GM19372 (cell line): ENCODE data around the gene SET.
"Not testable (repeated sequence)": the region's sequence is repeated elsewhere in the genome, so short reads cannot be mapped to it uniquely, and the experiment has no call there.

ENCODE experiments used
- ATAC-seq: cut with Tn5 transposase; IDR thresholded peaks from one replicate; pipeline ENCODE4 v1.9.1; 2021; ENCODE audit warnings: mild to moderate bottlenecking, low read depth, moderate library complexity; ENCODE audit not compliant: unreplicated experiment

SET gene, protein sequence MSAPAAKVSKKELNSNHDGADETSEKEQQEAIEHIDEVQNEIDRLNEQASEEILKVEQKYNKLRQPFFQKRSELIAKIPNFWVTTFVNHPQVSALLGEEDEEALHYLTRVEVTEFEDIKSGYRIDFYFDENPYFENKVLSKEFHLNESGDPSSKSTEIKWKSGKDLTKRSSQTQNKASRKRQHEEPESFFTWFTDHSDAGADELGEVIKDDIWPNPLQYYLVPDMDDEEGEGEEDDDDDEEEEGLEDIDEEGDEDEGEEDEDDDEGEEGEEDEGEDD

DNA sequence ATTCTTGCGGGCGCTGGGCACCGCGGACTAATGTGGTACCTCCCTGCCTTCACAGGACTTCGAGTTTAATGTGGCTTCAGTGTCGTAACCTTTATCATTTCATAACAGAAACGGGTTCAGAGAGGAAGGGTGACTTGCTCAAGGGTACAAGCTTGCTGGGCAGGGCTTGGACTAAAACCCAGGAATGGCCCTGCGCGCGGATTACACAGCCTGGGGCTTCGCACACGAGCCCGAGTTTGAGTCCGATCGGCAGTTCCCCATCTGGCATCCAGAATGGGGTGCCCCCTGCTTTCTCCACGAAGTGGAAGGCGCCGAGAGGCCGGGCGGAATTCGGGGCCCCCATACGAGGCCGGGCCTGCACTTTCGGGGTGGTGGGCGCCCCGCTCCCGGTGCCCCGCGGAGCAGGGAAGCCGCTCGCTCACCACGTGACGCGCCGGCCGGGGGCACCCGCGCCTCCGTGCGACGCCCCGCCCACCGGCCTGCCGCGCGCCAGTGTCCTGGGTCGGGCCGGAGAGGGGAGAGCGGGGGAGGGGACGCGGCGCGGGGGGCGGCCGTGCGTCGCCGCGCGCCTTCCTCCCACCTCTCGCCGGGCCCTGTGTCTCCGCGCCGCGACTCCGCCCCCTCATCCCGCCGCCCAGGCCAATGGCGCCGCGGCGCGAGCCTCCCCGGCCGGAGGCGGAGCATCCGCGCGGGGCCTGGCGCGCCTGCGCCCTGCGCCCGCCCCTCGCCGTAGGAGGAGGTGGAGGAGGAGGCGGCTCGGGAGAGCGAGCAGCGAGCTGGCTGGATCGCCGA is at the start of gene SET:
Gene SET, plus strand, starts transcription at position 722 of the 792 bp plus-strand sequence. CDS start 361 bp downstream, outside the sequence.
- ATAC-seq: peak; percentile 74

DNA sequence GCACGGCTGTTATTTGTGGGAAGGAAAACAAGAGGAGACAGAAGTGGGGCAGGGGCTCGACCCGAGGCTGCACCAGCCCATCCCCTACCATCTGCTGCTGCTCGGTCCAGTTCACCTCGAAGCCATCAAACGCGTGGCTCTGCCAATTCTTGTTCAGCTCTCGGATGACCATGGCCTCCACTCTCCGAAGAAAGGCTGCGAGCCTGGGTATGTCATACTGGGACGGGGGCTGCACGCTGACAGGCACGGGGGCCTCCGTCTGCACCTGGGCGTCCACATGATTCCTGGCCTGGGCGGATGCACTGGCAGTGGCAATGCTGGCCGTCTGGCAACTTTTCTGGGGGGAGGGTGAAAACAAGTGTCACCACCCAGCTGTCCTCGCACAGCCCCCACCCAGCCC is 48.4 kb upstream of the SET start:
- no peak for ATAC-seq

DNA sequence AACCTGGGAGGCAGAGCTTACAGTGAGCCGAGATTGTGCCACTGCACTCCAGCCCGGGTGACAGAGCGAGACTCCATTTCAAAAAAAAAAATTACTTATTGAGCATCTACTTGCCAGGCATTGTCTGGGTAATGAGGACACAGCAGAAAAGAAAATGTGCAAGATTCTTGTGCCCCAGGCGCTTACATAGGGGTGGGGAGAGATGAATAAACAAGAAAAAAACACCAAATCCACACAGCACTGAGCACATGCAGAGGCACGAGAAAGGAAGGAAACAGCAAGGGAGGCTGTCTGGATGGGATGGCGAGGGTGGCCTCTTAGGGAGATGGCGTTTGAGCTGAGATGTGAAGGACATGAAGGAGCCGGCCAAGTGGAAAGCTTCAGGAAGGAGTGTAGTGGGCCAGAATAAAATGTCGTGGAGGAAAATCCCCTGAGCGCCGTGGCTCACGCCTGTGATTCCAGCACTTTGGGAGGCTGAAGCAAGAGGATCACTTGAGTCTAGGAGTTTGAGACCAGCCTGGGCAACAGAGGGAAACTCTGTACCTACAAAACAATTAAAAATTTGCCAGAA is 46.3 kb upstream of the SET start:
- ATAC-seq: no peak

DNA sequence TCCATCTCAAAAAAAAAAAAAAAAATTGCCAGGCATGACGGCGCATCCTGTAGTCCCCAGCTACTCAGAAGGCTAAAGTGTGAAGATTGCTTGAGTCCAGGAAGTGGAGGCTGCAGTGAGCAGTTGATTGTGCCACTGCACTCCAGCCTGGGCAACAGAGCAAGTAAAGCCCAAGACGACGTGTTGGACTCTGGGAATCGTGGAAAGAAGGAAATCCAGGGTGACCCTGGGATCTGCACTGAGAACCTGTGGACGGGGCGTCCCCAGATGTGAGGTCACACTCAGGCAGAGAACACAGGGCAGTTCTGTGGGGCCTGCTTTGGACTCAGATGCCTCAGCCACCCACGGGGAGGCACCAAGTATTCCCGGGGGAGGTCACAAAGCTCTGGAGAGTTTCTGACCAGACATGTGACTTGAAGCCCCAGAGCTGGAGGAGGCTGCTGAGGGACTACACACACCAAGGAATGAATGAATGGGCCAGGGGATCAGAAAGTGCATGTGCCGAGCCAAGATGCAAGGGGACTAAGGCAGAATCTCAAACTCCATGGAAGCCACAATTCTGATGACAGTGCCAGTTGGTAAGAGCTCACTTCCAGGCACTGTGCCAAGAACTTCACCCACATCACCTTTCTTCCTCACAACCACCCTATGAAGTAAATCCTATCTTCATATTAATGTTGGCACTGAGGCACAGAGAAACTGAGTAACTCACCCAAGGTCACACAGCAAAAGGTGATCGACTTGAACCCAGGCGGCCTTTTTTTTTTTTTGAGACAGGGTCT is 45.3 kb upstream of the SET start:
- no peak for ATAC-seq

DNA sequence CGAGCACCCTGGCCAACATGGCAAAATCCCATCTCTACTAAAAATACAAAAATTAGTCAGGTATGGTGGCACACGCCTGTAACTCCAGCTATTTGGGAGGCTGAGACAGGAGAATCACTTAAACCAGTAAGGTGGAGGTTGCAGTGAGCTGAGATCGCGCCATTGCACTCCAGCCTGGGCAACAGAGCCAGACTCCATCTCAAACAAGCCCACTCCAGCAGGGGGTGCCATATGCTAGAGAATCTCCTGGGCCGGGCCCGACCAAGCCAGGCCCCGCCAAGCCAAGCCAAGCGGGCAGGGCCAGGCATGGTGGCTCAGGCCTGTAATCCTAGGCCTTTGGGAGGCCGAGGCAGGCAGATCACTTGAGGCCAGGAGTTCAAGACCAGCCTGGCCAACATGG is 40.8 kb upstream of the SET start:
- ATAC-seq: not testable (repeated sequence)

DNA sequence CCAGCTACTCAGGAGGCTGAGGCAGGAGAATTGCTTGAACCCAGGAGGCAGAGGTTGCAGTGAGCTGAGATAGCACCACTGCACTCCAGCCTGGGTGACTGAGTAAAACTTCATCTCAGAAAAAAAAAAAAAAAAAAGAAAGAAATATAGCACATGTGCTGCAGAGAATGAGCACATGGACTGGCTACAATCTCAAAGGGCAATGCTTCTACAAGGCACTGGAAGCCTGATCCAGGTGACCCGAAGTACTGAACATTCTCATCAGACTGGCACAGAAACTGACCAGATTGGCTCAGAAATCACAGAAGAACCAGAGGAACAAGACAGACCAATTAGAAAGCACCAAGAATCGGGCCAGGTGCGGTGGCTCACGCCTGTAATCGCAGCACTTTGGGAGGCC is 37.2 kb upstream of the SET start:
- no peak for ATAC-seq

DNA sequence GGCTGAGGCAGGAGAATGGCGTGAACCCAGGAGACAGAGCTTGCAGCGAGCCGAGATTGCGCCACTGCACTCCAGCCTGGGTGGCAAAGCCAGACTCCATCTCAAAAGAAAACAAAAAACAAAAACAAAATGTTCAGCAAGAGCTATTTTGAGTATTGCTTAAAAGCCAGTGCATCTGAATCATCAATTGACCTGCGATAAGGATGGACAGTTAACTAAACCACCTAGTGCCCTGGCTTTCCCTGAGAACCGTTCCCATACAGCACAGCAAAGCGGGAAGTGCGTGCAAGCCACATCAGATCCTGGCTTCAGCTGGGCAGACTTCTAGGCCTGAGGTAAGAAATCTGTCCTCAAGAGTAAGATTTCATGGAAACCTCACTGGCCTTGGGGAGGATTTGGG is 35.1 kb upstream of the SET start:
- ATAC-seq: no peak

DNA sequence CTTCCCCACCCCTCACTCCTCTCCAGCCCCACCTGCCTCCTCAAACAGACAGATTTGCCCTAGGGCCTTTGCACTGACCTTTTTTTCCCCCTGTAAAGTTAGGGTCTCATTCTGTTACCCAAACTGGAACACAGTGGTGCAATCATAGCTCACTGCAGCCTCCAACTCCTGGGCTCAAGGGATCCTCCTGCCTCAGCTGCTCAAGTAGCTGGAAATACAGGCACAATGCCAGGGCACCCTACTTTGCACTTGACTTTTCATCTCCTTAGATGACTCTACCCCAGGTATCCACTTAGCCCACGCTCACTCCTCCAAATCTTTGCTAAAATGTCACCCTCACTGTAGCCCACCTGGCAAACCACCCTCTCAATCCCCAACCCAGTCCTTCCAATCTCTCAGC is 34.5 kb upstream of the SET start:
- no peak for ATAC-seq

DNA sequence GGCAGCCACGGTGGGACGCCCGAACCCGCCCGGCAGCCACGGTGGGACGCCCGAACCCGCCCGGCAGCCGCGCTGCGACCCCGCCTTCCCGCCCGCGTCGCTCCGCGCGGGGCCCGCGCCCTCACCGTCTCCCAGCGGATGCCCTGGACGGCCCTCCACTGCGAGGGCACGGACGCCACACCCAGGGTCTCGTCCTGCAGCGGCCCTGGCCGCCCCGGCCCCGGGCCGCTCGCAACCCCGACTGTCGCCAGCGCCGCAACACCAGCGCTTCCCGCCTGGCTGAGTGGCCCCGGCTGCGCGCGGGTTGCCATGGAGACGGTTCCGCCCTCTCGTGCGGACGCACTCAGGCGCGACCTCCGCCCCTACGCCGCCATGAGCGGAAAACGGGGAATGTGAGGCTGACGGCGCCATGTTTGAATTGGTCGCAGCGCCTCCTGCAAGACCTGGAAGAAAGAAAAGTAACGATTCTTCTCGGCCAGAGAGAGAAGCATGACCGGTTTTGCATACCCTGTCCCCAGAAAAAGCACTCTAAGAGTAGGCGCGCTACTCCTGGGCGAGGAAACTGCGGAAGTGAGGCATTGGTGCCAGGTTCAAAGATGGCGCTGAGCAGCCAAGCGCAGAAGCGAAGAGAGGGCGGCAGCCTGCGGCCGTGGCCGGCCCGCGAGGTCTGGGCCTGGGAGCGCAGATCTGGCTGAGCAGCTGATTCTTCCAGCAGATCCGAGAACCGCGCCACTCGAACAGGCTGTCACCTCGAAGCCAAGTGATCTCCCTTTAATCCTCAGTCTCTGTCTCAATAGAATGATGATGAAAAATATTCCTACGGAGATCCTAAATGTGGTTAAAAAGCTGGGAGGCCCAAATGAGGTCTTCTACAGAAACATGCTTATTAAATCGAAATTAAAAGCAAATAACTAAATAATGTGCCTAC is 32.3 kb upstream of the SET start, which contains the start of gene DYNC2I2:
Gene DYNC2I2, minus strand, starts transcription at position 432 of the 928 bp plus-strand sequence. Its CDS starts 121 bp downstream, at position 311.
- peak; percentile 60 for ATAC-seq

DNA sequence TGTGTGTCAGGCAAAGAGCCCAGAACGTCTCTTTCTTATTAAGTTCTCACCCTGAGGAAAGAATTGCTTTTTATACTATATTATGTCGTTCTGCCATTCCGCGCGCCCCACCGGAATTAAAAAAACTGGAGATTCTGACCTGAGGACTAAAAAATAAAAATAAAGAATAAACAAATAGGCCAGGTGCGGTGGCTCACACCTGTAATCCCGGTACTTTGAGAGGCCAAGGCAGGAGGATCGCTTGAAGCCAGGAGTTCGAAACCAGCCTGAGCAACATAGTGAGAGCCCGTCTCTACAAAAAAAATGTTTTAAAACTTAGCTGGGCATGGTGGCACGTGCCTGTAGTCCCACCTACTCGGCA is 31.7 kb upstream of the SET start:
- no peak for ATAC-seq

DNA sequence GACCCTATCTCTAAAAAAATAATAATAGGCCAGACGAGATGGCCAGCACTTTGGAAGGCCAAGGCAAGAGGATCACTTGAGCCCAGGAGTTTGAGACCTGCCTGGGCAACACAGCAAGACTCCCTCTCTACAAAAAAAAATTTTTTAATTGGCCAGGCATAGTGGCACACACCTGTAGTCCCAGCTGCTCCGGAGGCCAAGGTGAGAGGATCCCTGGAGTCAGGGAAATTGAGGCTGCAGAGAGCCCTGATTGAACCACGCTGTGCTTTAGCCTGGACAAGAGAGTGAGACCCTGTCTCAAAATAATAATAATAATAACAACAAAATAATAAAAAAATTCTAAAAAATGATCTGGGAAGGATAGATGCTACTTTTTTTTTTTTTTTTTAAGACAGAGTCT is 31.2 kb upstream of the SET start:
- ATAC-seq: no peak

DNA sequence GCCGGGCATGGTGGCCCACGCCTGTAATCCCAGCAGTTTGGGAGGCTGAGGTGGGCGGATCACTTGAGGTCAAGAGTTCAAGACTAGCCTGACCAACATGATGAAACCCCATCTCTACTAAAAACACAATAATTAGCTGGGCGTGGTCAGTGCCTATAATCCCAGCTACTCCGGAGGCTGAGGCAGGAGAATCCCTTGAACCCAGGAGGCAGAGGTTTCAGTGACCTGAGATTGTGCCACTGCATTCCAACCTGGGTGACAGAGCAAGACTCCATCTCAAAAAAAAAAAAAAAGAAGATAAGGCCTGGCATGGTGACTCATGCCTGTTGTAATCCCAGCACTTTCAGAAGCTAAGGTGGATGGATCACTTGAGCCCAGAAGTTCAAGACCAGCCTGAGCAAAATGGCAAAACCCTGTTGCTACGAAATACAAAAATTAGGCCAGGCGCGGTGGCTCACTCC is 22.5 kb upstream of the SET start:
- ATAC-seq: not testable (repeated sequence)

DNA sequence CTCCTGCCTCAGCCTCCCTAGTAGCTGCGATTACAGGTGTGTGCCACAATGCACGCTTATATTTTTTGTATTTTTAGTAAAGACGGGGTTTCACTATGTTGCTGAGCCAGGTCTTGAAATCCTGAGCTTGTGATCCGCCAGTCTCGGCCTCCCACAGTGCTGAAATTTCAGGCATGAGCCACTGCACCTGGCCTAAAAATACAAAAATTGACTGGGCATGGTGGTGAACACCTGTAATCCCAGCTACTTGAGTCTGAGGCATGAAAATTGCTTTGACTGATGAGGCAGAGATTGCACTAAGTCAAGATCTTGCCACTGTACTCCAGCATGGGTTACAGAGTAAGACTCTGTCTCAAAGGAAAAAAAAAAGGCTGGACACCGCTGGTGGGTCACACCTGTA is 19.2 kb upstream of the SET start:
- no peak for ATAC-seq

DNA sequence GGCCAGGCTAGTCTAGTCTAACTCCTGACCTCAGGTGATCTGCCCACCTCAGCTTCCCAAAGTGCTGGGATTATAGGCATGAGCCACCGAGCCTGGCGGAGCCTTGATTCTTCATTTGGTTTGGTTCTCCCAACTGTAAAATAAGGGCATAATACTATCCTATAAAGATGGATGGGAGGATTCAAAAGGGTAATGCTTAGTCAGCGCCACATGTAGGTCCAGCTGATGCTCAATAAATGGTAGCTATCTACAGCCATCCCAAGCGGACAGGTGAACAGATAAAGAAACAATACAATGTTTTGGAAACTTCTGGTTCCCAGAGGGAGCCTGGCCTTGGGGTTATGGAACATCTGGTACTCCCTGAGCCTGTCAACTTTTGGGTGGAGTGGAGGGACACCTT is 13.6 kb upstream of the SET start:
- ATAC-seq: no peak

DNA sequence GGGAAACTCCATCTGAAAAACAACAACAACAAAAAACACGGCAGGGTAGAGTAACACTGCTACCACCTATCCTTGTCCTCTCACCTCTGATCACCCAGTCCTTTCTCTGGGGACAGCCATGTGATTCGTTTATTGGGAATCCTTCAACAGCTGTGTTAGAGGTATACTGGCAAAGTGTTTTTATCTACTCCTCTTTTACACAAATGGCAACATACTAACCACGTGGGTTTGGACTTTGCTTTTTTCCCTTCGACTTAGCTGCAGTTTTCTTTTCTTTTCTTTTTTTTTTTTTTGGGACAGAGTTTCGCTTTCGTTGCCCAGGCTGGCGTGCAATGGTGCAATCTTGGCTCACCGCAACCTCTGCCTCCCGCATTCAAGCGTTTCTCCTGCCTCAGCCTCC is 11.2 kb upstream of the SET start:
- no peak for ATAC-seq

DNA sequence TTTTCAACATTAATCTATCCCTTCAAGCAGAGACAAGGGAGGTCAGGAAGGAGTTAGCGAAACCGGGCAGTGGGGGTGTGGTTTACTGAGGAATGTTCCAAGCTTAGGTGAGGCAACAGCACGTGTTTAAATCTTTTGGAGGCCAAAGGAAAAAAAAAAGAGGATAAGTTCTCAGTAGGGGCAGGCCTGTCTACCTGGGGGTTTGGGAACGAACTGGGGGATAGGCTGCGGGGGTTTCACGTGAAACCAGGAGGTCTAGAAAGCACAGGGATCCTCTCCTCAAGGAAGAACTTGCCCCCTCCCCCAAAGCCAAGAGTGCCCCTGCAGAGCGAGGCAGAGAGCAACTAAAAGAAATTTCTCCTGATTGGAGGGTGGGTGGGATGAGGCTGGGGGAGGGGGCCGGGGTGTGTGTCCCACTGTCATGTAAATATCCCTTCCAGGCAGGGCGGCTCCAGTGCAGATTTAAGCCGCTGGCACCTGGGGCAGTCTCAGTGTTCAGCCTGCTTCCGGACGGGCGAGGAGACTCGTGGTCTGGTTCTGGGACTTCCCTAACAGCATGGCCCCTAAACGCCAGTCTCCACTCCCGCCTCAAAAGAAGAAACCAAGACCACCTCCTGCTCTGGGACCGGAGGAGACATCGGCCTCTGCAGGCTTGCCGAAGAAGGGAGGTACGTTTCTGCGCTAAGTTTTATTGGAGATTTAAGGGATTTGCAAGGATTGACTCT is 5.5 kb upstream of the SET start:
- no peak for ATAC-seq

DNA sequence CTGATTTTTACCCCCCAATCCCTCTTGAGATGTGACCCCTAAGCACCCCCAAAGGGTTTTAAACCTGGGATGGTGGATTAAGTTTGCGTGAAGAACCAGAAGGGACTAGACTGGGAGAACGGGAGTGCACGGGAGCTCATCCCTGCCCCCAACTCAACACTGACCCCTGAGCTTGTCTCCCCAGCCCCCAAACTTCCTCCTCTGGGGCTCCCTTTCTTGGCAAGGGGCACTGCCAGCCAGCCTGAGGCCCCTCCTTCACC is 5.0 kb upstream of the SET start:
- ATAC-seq: no peak

DNA sequence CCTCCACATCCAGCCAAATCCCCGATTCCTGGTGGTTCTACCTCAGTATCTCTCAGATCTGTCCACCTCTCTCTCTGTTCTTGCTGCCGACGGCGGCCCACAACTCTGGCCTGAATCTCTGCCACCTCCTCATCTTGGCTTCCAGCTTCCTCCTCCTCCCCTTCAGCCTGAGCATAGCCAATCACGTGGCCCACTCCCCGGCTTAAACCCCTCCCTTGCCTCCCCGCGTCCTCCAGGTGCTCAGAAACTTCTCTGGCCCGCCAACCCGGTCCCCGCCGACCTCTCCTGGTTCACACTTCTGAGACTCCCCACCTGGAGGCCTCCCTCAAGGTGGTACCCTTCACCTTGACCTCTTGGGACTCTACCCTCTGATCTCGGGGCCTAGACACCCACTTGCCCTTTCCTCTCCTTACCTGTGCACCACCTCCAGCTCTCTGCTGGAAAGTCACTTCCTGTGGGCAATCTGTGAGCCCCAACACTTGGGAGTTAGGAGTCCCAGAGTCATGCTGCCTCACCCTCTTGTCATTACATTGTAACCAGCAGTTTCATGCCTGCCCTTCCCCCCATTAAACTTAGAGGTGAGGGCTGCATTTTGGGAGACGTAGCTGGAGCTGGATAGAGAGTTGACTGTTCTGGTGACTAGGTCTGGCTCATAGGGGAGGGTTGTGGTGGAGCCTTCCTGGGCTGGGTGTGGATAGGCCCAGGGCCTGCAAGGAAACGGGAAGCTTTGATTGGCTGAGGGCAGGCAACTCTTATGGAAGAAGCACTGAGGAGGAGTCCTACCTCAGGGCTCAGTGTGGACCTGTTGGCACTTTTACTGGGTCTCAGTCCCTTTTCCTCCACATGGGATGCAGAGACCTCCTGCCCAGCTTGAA is 4.5 kb upstream of the SET start:
- ATAC-seq: no peak
